Heart left ventricle (tissue), 13 donors: ENCODE results near the gene PKD1.
"Not testable (repeated sequence)": the region's sequence is repeated elsewhere in the genome, so short reads cannot be mapped to it uniquely, and the experiment has no call there.

Experiments used
- POLR2A ChIP-seq, 2 donors: fragments of 450-650 bp; IDR thresholded peaks; one replicate each; pipeline ENCODE4 v1.6.1; 2017; ENCODE audit warnings: antibody characterized with exemption in 2 of 2, mild to moderate bottlenecking in 2 of 2, moderate library complexity in 2 of 2
- TF ChIP-seq, protein P1 (sequence below), 12 donors: fragments of 200-600 bp; sonication (generic) in 4 of 12; IDR thresholded peaks; one replicate each; pipeline versions ENCODE4 v1.5.0 to v1.8.0; 2018 to 2022; ENCODE audit warnings: antibody characterized with exemption in 12 of 12, mild to moderate bottlenecking in 5 of 12
- donor health status: ischemic (EF 13 %, LVEDD 7.1; RV severe dilation, severe dysfunction).
- donor health status: DM: no; HTN: yes; CAD: no.
- donor health status: DM: no; HTN: no; CAD: no.
- donor health status: ischemic (EF 25% LVEDD 6.9; RV normal size, moderate dysfunction).
- donor health status: ischemic (EF 25% LVEDD 5.7; RV mildly dilated, moderate dysfunction).
- donor health status: ischemic (EF 35%, LVEDD 5.7; RV mildly dilated, moderate dysfunction).
- donor health status: nonischemic (EF 11% LVEDD 7.7; RV severe dilation, severe dysfunction).
- donor health status: DM: yes; HTN: yes; CAD: no.
- donor health status: PGD.
- donor health status: ischemic (EF 29% LVEDD 5.4; RV normal size, mild dysfunction).
- donor health status: nonischemic (EF 23%, LVEDD 6.1; RV moderate dilation, normal function).

DNA sequence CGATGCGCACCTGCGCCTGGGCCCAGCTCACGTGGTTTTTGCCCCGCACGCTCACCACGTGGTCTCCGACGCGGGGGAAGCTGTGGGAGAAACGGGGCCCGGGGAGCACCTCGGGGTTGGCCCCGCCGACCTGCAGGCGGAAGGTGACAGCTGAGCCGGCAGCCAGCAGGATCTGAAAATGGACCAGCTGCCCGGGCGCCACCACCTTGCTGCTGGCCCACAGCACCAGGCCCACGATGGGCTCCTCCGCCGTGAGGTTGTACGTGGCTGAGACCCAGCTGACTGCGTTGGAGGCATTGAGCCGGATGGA is 26.5 kb downstream of the PKD1 start:
- TF ChIP-seq, protein P1, sequence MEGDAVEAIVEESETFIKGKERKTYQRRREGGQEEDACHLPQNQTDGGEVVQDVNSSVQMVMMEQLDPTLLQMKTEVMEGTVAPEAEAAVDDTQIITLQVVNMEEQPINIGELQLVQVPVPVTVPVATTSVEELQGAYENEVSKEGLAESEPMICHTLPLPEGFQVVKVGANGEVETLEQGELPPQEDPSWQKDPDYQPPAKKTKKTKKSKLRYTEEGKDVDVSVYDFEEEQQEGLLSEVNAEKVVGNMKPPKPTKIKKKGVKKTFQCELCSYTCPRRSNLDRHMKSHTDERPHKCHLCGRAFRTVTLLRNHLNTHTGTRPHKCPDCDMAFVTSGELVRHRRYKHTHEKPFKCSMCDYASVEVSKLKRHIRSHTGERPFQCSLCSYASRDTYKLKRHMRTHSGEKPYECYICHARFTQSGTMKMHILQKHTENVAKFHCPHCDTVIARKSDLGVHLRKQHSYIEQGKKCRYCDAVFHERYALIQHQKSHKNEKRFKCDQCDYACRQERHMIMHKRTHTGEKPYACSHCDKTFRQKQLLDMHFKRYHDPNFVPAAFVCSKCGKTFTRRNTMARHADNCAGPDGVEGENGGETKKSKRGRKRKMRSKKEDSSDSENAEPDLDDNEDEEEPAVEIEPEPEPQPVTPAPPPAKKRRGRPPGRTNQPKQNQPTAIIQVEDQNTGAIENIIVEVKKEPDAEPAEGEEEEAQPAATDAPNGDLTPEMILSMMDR (IDR thresholded peaks at IDR 0.05), result not testable (repeated sequence)
- not testable (repeated sequence) for TF ChIP-seq POLR2A (IDR thresholded peaks at IDR 0.05)
